K562 (cell line): Measurements from ENCODE around the gene NAA80. TPM values are rescaled to one million over a fixed set of nuclear protein-coding genes. Genes with fewer than 3 reads are reported as not detected.

Source experiments
- ATAC-seq: fragments of 200-7000 bp; cut with Tn5 transposase; 3 replicates; pipeline ENCODE4 v1.9.1; 2020; ENCODE audit warnings: moderate library complexity
- BruUV-seq: library from RNA; stranded (reverse); fragments of 400-500 nt; replicated peaks from 2 replicates; lab custom pipeline; 2021; lab: Mats Ljungman, UMichigan
- CTCF ChIA-PET: fragments of 300-600 bp; formaldehyde crosslinking; extraction: SDS; loops from one replicate; lab custom pipeline; 2021; ENCODE audit warnings: low intra/inter-chr PET ratio; lab: Yijun Ruan, JAX
- POLR2A ChIA-PET: fragments of 300-600, 350-650 bp; sonication (Branson Sonifier 250); formaldehyde crosslinking; extraction: SDS; loops from one replicate; lab custom pipeline; 2021; ENCODE audit warnings: antibody characterized with exemption, inconsistent platforms; lab: Yijun Ruan, JAX
- DNase-seq, 4 experiments: peaks; one replicate each; pipeline versions ENCODE4 v3.0.0 to v3.0.0-alpha.2; 2011 to 2018; ENCODE audit warnings: low spot score in 3 of 4, mixed read lengths in 3 of 4; ENCODE audit errors: extremely low read depth in 1 of 4
- FAIRE-seq: peaks from 2 replicates; lab custom pipeline; 2011; peaks lifted over from hg19 to GRCh38; lab: Jason Lieb, UNC
- H2AFZ ChIP-seq: 2 replicates; pipeline ENCODE4 v1.6.0; 2011; ENCODE audit warnings: low read depth, low read length, control low read depth, inconsistent platforms
- H3K27ac ChIP-seq: fragments of 200-600 bp; 3 replicates; pipeline ENCODE4 v1.8.0; 2011; ENCODE audit warnings: low read depth, mild to moderate bottlenecking, control low read depth, inconsistent platforms, low read length, moderate library complexity, mixed read lengths; ENCODE audit errors: extremely low read depth
- H3K27me3 ChIP-seq, 2 experiments: fragments of 300-600 bp in 1 of 2; 2 replicates in 1 of 2; 3 replicates in 1 of 2; pipeline versions ENCODE4 v1.6.0 to v1.8.0; 2011; ENCODE audit warnings: inconsistent platforms in 2 of 2, low read length in 2 of 2, mild to moderate bottlenecking in 1 of 2, mixed read lengths in 1 of 2, moderate library complexity in 1 of 2; ENCODE audit not compliant: control insufficient read depth in 2 of 2, insufficient read depth in 2 of 2
- H3K36me3 ChIP-seq: fragments of 300-600 bp; 3 replicates; pipeline ENCODE4 v1.8.0; 2011; ENCODE audit warnings: mild to moderate bottlenecking, low read length, inconsistent platforms; ENCODE audit not compliant: control insufficient read depth, insufficient read depth
- H3K4me1 ChIP-seq, 2 experiments: fragments of 200-600 bp in 1 of 2; replicated peaks in 1 of 2; 2 replicates in 1 of 2; 3 replicates in 1 of 2; pipeline versions ENCODE4 v1.5.1 to v1.8.0; 2011; ENCODE audit warnings: inconsistent platforms in 2 of 2, low read length in 2 of 2, mild to moderate bottlenecking in 1 of 2, mixed read lengths in 1 of 2, moderate library complexity in 1 of 2; ENCODE audit not compliant: control insufficient read depth in 2 of 2, insufficient read depth in 2 of 2
- H3K4me2 ChIP-seq: 2 replicates; pipeline ENCODE4 v1.6.1; 2011; ENCODE audit warnings: low read length, control low read depth, inconsistent platforms, mixed read lengths; ENCODE audit not compliant: insufficient read depth
- H3K4me3 ChIP-seq: fragments of 200-600 bp; sonication (generic), shearing (Covaris generic); 2 replicates; pipeline ENCODE4 v1.5.1; 2016; ENCODE audit warnings: control low read depth, inconsistent platforms
- H3K79me2 ChIP-seq: fragments of 200-600 bp; 3 replicates; pipeline ENCODE4 v1.8.0; 2011; ENCODE audit warnings: low read length, inconsistent platforms; ENCODE audit not compliant: control insufficient read depth, insufficient read depth
- H3K9ac ChIP-seq, 2 experiments: 2 replicates each; pipeline versions ENCODE4 v1.6.0 to v1.6.1; 2011; ENCODE audit warnings: low read depth in 2 of 2, low read length in 2 of 2, control low read depth in 1 of 2, inconsistent platforms in 1 of 2, mild to moderate bottlenecking in 1 of 2, mixed read lengths in 1 of 2; ENCODE audit not compliant: insufficient read depth in 1 of 2
- H3K9me1 ChIP-seq: one replicate; pipeline ENCODE4 v1.6.0; 2011; ENCODE audit warnings: inconsistent platforms, mild to moderate bottlenecking, low read length, moderate library complexity; ENCODE audit not compliant: control insufficient read depth, insufficient read depth
- H3K9me3 ChIP-seq: replicated peaks from 2 replicates; pipeline ENCODE4 v1.5.1; 2011; ENCODE audit warnings: low read depth, low read length, inconsistent platforms; ENCODE audit not compliant: control insufficient read depth, insufficient read depth
- H4K20me1 ChIP-seq: replicated peaks from 2 replicates; pipeline ENCODE4 v1.6.1; 2011; ENCODE audit warnings: low read length, inconsistent platforms, mixed read lengths; ENCODE audit not compliant: control insufficient read depth, insufficient read depth
- CREBBP ChIP-seq: IDR thresholded peaks from one replicate; pipeline ENCODE4 v1.6.1; 2012; ENCODE audit warnings: low read depth, mild to moderate bottlenecking, control low read depth, inconsistent platforms, low read length
- ELF2 ChIP-seq: fragments of 250-450 bp; sonication (Bioruptor Pico); IDR thresholded peaks from 2 replicates; pipeline ENCODE4 v1.5.0; 2021; ENCODE audit warnings: mild to moderate bottlenecking
- ERF ChIP-seq: fragments of 450-650 bp; formaldehyde crosslinking; IDR thresholded peaks from 2 replicates; pipeline ENCODE4 v1.4.0; 2020; ENCODE audit warnings: mild to moderate bottlenecking, mixed read lengths
- SMAD2 ChIP-seq: fragments of 150-350 bp; IDR thresholded peaks from 2 replicates; pipeline ENCODE4 v1.6.1; 2014; ENCODE audit warnings: low read depth, mild to moderate bottlenecking, low read length
- SMARCE1 ChIP-seq: fragments of 450-650 bp; IDR thresholded peaks from 2 replicates; pipeline ENCODE4 v1.7.1; 2016; ENCODE audit warnings: mild to moderate bottlenecking
- TFAM ChIP-seq: fragments of 250-450 bp; sonication (Bioruptor Pico); conservative IDR thresholded peaks from 2 replicates; pipeline ENCODE4 v1.5.0; 2021; ENCODE audit warnings: mild to moderate bottlenecking, moderate library complexity
- THAP7 ChIP-seq: fragments of 250-450 bp; sonication (Bioruptor Pico); IDR thresholded peaks from 2 replicates; pipeline ENCODE4 v1.5.0; 2021
- ZNF121 ChIP-seq: sonication (generic); formaldehyde crosslinking; conservative IDR thresholded peaks from 2 replicates; pipeline ENCODE4 v1.8.0; 2022; ENCODE audit warnings: missing genetic modification reagents
- ZNF609 ChIP-seq: sonication (generic); formaldehyde crosslinking; IDR thresholded peaks from 2 replicates; pipeline ENCODE4 v1.8.1; 2023; ENCODE audit warnings: missing genetic modification reagents, mild to moderate bottlenecking, borderline replicate concordance
- ZNF668 ChIP-seq: fragments of 250-450 bp; sonication (Bioruptor Pico); IDR thresholded peaks from 2 replicates; pipeline ENCODE4 v1.8.0; 2022; ENCODE audit warnings: mild to moderate bottlenecking, inconsistent platforms
- WGBS: fragments of 100-300 bp; shearing (Covaris generic); methylation state at CpG from one replicate; pipeline ENCODE4 v1.1.6; 2016; ENCODE audit warnings: low coverage, mixed read lengths; ENCODE audit not compliant: insufficient coverage; ENCODE audit errors: missing lambda C conversion rate; 5-methylcytosine and 5-hydroxymethylcytosine counted together
- in situ Hi-C: fragments of 300-500 bp; cut with MboI; formaldehyde crosslinking; loops from 4 replicates; pipeline ENCODE4 v1.15.0; 2018; ENCODE audit warnings: inconsistent platforms, mixed read lengths
- intact Hi-C: fragments of 100-400 bp; cut with micrococcal nuclease; formaldehyde crosslinking; loops from 2 replicates; pipeline ENCODE4 v1.14.2; 2022
- polyA plus RNA-seq, 8 experiments: library from polyadenylated mRNA; depleted of rRNA in 4 of 8; stranded (reverse) in 5 of 8; unstranded in 3 of 8; fragments of >200 nt; fragmentation: Nextera tagmentation in 2 of 8; fragmentation: Illumina TruSeq in 1 of 8; extraction: Ambion mirVana in 2 of 8; extraction: Trizol in 1 of 8; gene quantifications; 2 replicates each; pipeline versions ENCODE4 v1.2.1 to v1.2.3, GENCODE V29; 2011 to 2014; ENCODE audit warnings: inconsistent platforms in 1 of 8, missing spikeins in 1 of 8
- total RNA-seq, 7 experiments: library from RNA; depleted of rRNA in 6 of 7; stranded (reverse); fragments of >200 nt in 6 of 7; fragmentation: Illumina TruSeq in 2 of 7; extraction: Trizol in 2 of 7; gene quantifications; 2 replicates each; pipeline versions ENCODE4 v1.2.1 to v1.2.3, GENCODE V29; 2011 to 2021; ENCODE audit warnings: low replicate concordance in 1 of 7

The NAA80 gene
- total and polyA plus RNA-seq, 9 of the 15 experiments (the other 6 are each of a cell fraction or from before 2014, with no cell fraction given): 0.82 to 24.0 (median 8.6) TPM

GRCh38 chr3:50278880-50279224 is 20.4 kb downstream of the NAA80 start, which contains the start of gene LSMEM2 (continued):
- TF ChIP-seq ZNF668 (no peak), ELF2 (CRISPR knock-in tag) (no peak), SMARCE1 (no peak), CREBBP (no peak), ERF (no peak), SMAD2 (no peak)

GRCh38 chr3:50278123-50278879 is 20.9 kb downstream of the NAA80 start:
- BruUV-seq: no TSS peak
- no peaks in the 10 kb centered on the region for H3K9me1 ChIP-seq
- H3K9me3 ChIP-seq: no peaks in the 10 kb centered on the region
- POLR2A ChIA-PET: interaction anchor here (0.6 to 0.9 kb wide), 4 partner anchors 10 to 35 kb away, joined by 3 to 4 read pairs (median 3); no protein-coding TSS in a partner anchor
- H3K4me2 ChIP-seq: no peak overlapping the region
- H3K36me3 ChIP-seq: no peaks in the 10 kb centered on the region
- intact Hi-C loops: no loop called here
- H4K20me1 ChIP-seq: no peaks in the 10 kb centered on the region
- CTCF ChIA-PET: no interaction called here
- ATAC-seq: no peak
- TF ChIP-seq TFAM (no peak), THAP7 (CRISPR knock-in tag) (no peak), ZNF121 (CRISPR knock-in tag) (no peak), ZNF609 (no peak)
- TF ChIP-seq, all 486 proteins: peak for 0
- Histone ChIP-seq H3K4me3 (no peak overlapping the region), H3K4me1 (peaks cover under 1 to 28% of the 10 kb centered on the region in 2 experiments; a peak in 3 of 5 replicates), H3K27me3 (no peaks in the 10 kb centered on the region), H3K27ac (no peak overlapping the region), H3K79me2 (no peaks in the 10 kb centered on the region), H3K9ac (peak overlapping the region in 1 of 2 experiments; percentile 35; a peak in 2 of 4 replicates), H2AFZ (no peak overlapping the region)
- DNase-seq (no peak), FAIRE-seq (no peak)
- in situ Hi-C loops: no loop called here
- WGBS: 0% methylated on average over 3 of the region's 4 CpGs
